Measurements from ENCODE around the gene KCNMA1. TPM values are rescaled to one million over a fixed set of nuclear protein-coding genes. Genes with fewer than 3 reads are reported as not detected.

The KCNMA1 gene
- total and polyA plus RNA-seq, 9 of the 15 experiments (the other 6 are each of a cell fraction or from before 2014, with no cell fraction given), result 0.01 to 0.95 (median 0.15) TPM; not detected in 4

GRCh38 chr10:77147871-77148270, 489.7 kb downstream of the KCNMA1 start (continued):
- TF ChIP-seq, protein P1, sequence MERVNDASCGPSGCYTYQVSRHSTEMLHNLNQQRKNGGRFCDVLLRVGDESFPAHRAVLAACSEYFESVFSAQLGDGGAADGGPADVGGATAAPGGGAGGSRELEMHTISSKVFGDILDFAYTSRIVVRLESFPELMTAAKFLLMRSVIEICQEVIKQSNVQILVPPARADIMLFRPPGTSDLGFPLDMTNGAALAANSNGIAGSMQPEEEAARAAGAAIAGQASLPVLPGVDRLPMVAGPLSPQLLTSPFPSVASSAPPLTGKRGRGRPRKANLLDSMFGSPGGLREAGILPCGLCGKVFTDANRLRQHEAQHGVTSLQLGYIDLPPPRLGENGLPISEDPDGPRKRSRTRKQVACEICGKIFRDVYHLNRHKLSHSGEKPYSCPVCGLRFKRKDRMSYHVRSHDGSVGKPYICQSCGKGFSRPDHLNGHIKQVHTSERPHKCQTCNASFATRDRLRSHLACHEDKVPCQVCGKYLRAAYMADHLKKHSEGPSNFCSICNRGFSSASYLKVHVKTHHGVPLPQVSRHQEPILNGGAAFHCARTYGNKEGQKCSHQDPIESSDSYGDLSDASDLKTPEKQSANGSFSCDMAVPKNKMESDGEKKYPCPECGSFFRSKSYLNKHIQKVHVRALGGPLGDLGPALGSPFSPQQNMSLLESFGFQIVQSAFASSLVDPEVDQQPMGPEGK (CRISPR knock-in tag; IDR thresholded peaks at IDR 0.05; ENCODE audit: borderline replicate concordance), result no peak

- Histone ChIP-seq H3K79me2 (ENCODE audit: control insufficient read depth, insufficient read depth, low read length) (no peaks in the 10 kb centered on the region), H2AFZ (ENCODE audit: low read depth, low read length) (no peak overlapping the region), H3K4me2 (ENCODE audit: insufficient read depth, low read length) (no peak overlapping the region), H3K27me3 (ENCODE audit: control insufficient read depth in 2 of 2, insufficient read depth in 2 of 2, low read length in 2 of 2) (peaks cover 0 to 2% of the 10 kb centered on the region in 2 experiments; a peak in 1 of 5 replicates), H3K4me3 (no peak overlapping the region), H3K27ac (ENCODE audit: extremely low read depth, low read depth, low read length) (no peak overlapping the region), H3K4me1 (replicated peaks in 1 of 2; ENCODE audit: control insufficient read depth in 2 of 2, insufficient read depth in 2 of 2, low read length in 2 of 2) (no peaks in the 10 kb centered on the region), H3K36me3 (ENCODE audit: control insufficient read depth, insufficient read depth, low read length) (no peaks in the 10 kb centered on the region), H4K20me1 (replicated peaks; ENCODE audit: control insufficient read depth, insufficient read depth, low read length) (no peaks in the 10 kb centered on the region), H3K9me1 (ENCODE audit: control insufficient read depth, insufficient read depth, low read length) (no peaks in the 10 kb centered on the region), H3K9me3 (replicated peaks; ENCODE audit: control insufficient read depth, insufficient read depth, low read depth, low read length) (no peaks in the 10 kb centered on the region), H3K9ac (ENCODE audit: insufficient read depth in 1 of 2, low read depth in 2 of 2, low read length in 2 of 2) (no peak overlapping the region)
- ChIA-PET CTCF (ENCODE audit: low intra/inter-chr PET ratio) (no interaction called here), POLR2A (no interaction called here)
- TF ChIP-seq KDM5B (IDR thresholded peaks at IDR 0.05; ENCODE audit: insufficient replicate concordance, low read depth, low read length) (no peak), SIN3A (IDR thresholded peaks at IDR 0.05; ENCODE audit: borderline replicate concordance in 2 of 2, control insufficient read depth in 1 of 2, low read depth in 2 of 2, low read length in 2 of 2) (no peak), CTCF (IDR thresholded peaks at IDR 0.05 in 2 of 3, conservative IDR thresholded peaks at IDR 0.05 in 1 of 3; ENCODE audit: insufficient read depth in 2 of 3, low read depth in 1 of 3, low read length in 3 of 3) (no peak), BRD9 (IDR thresholded peaks at IDR 0.05; ENCODE audit: low read depth, partially characterized antibody) (no peak), MAFG (tag; conservative IDR thresholded peaks at IDR 0.05) (no peak), MYBL2 (IDR thresholded peaks at IDR 0.05; ENCODE audit: low read depth) (no peak), MYBL2 (CRISPR knock-in tag; IDR thresholded peaks at IDR 0.05; ENCODE audit: borderline replicate concordance) (no peak)
- TF ChIP-seq, protein P2, sequence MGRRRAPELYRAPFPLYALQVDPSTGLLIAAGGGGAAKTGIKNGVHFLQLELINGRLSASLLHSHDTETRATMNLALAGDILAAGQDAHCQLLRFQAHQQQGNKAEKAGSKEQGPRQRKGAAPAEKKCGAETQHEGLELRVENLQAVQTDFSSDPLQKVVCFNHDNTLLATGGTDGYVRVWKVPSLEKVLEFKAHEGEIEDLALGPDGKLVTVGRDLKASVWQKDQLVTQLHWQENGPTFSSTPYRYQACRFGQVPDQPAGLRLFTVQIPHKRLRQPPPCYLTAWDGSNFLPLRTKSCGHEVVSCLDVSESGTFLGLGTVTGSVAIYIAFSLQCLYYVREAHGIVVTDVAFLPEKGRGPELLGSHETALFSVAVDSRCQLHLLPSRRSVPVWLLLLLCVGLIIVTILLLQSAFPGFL (CRISPR knock-in tag; IDR thresholded peaks at IDR 0.05), result no peak
- no peak for DNase-seq (ENCODE audit: extremely low read depth in 1 of 4, low spot score in 3 of 4)
- 0% methylated on average over 5 of the region's 5 CpGs for WGBS (ENCODE audit: insufficient coverage, low coverage, missing lambda C conversion rate)
- BruUV-seq (replicated peaks), result no TSS peak
- FAIRE-seq, result no peak
- in situ Hi-C loops (cut with MboI) (no loop called here), intact Hi-C loops (cut with micrococcal nuclease) (no loop called here)
- ATAC-seq, result no peak
Measured at GRCh38 chr10:77146712-77147336, 490.8 kb downstream of the KCNMA1 start.
